HG03045 (cell line): ENCODE measurements around the gene PPME1.

ENCODE experiments used
- ATAC-seq: cut with Tn5 transposase; IDR thresholded peaks from one replicate; pipeline ENCODE4 v1.9.1; 2021; ENCODE audit warnings: mild to moderate bottlenecking, moderate library complexity; ENCODE audit not compliant: unreplicated experiment

The PPME1 gene

GRCh38 chr11:74221816-74222215, 50.7 kb downstream of the PPME1 start:
- no peak for ATAC-seq

GRCh38 chr11:74225565-74225964, 54.5 kb downstream of the PPME1 start:
- ATAC-seq = no peak

- no peak for ATAC-seq
Observed at GRCh38 chr11:74226907-74227306, 55.8 kb downstream of the PPME1 start.

GRCh38 chr11:74232311-74232950, 61.3 kb downstream of the PPME1 start:
- no peak for ATAC-seq

GRCh38 chr11:74233683-74234082, 62.6 kb downstream of the PPME1 start:
- ATAC-seq = no peak

GRCh38 chr11:74235121-74235520, 64.0 kb downstream of the PPME1 start:
- no peak for ATAC-seq

- no peak for ATAC-seq
Observed at GRCh38 chr11:74237541-74237940, 66.5 kb downstream of the PPME1 start.

GRCh38 chr11:74238243-74238642, 67.2 kb downstream of the PPME1 start:
- no peak for ATAC-seq

- ATAC-seq = no peak
Observed at GRCh38 chr11:74248469-74248868, 77.4 kb downstream of the PPME1 start.

- ATAC-seq = no peak
Observed at GRCh38 chr11:74249496-74249895, 78.4 kb downstream of the PPME1 start.

GRCh38 chr11:74253361-74253760, 82.3 kb downstream of the PPME1 start:
- ATAC-seq = no peak

- ATAC-seq = no peak
Observed at GRCh38 chr11:74255741-74256375, 84.8 kb downstream of the PPME1 start.

GRCh38 chr11:74256378-74257133, 85.5 kb downstream of the PPME1 start:
- ATAC-seq = no peak

- ATAC-seq = no peak
Observed at GRCh38 chr11:74257959-74258553, 87.0 kb downstream of the PPME1 start.

- ATAC-seq = no peak
Observed at GRCh38 chr11:74262725-74263124, 91.6 kb downstream of the PPME1 start.

- ATAC-seq = no peak
Observed at GRCh38 chr11:74265256-74265655, 94.2 kb downstream of the PPME1 start.

GRCh38 chr11:74267014-74267413, 95.9 kb downstream of the PPME1 start:
- no peak for ATAC-seq

- ATAC-seq = no peak
Observed at GRCh38 chr11:74268456-74268855, 97.4 kb downstream of the PPME1 start.

GRCh38 chr11:74269161-74269811, 98.2 kb downstream of the PPME1 start:
- ATAC-seq = no peak

GRCh38 chr11:74272276-74272675, 101.2 kb downstream of the PPME1 start:
- no peak for ATAC-seq

- no peak for ATAC-seq
Observed at GRCh38 chr11:74276581-74276980, 105.5 kb downstream of the PPME1 start.
